GM18508 (cell line): ENCODE results near the gene GOLGA8K.
"Not testable (repeated sequence)": the region's sequence is repeated elsewhere in the genome, so short reads cannot be mapped to it uniquely, and the experiment has no call there.

ENCODE experiments used
- ATAC-seq: cut with Tn5 transposase; IDR thresholded peaks from one replicate; pipeline ENCODE4 v1.9.1; 2021; ENCODE audit warnings: moderate number of reproducible peaks; ENCODE audit not compliant: insufficient read depth, unreplicated experiment

GOLGA8K gene

DNA sequence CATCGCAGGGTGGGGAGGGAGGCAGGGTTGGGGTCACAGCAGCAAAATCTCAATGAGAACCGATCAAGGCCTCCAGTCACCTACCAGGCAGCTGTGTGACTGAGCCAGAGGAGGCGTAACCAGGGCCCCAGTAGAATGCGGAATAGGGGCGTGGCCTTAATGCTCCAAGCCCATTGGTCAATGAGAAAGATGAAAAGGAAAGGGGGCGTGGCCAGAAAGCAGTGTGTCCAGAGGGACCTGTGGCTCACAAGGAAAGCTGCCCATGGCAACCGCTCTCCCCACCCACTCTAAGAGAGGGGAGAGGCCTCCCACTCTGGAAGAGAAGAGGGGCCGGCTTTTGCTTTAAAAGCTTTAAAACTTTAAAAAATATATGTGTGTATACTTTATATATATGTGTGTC, at the start of gene GOLGA8K:
TSS of gene GOLGA8K (minus strand) at position 101 of the 400 bp plus-strand sequence. CDS start at position 3, 98 bp downstream.
- not testable (repeated sequence) for ATAC-seq

DNA sequence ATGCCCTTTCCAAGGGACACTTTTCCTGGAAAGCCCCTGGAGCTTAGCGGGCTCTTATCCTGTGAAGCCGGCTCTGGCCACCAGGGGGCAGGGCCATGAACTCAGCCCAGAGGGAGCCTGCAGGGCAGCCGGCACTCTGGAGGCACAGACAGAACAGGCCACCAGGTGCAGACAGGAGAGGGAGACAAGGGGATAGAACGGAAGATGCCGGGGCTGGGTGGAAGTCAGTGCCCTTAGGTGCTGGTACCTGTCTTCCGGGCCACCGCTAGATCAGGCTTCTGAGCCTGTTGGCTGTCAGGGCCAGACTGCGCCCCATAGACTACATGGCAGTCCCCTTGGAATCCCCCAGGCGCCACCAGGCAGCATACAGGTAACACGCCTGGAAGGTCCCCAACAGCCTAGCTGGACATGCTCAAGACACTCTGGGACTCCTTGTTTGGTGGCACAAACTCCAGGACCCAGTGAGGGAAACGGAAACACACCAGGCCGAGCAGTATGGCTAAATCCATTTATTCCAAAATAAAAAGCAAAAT, 37.4 kb upstream of the GOLGA8K start:
- not testable (repeated sequence) for ATAC-seq

DNA sequence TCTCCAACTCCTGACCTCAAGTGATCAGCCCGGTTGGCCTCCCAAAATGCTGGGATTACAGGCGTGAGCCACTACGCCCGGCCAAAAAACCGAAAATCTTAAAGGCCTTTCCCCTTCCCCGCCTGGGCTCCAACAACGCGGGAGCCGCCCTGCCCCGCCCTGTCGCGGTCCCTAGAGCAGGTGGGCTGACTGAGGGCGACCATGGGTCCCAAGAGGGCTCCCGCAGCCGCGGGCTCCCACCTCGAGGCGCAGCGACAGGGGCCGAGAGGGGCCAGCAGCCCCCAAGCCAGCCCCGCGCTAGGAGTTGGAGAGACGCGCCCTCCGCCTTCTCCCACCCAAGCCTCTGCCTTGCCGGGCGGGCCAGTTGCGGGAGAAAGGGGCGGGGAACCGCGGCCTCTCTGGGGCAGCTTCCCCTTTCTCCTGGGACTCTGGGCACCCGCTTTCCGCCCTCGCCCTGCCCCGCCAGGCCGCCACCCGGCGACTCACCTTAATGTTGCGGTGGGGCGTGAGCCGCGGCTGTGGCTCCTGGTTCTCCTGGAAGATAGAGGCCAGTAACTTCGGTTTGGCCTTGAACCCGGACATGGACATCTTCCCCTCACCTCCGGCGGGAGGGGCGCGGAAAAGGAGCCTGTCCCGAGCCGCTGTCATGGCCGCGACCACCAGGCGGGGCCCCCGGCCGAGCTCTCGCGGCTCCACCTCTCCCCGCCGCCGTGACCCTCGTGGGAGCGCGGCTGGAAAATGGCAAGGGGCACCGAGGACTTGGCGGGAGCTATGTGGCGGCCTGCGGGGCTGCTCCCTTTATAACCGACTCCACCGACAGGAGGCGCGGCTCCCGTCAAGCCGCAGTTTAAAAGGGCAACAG, 31.2 kb upstream of the GOLGA8K start:
- not testable (repeated sequence) for ATAC-seq

DNA sequence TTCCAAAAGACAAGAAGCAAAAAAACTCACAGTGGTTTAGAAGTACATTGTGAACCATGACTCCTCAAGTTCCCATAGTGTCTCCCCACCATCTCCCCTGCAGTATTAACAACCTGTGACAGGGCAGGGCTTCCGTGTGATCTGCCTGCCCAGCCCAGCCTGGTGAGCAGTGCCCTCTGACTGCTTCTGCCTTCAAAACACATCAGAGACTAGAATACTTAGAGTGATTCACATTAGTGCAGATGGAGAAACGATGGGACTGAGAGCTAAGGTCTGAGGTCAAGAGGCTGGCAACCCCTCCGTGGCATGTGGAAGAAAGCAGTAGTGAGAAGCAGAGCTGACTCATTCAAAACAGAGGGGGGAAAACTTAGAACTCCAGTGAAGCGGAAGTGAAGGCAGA, 24.5 kb upstream of the GOLGA8K start:
- ATAC-seq: not testable (repeated sequence)

DNA sequence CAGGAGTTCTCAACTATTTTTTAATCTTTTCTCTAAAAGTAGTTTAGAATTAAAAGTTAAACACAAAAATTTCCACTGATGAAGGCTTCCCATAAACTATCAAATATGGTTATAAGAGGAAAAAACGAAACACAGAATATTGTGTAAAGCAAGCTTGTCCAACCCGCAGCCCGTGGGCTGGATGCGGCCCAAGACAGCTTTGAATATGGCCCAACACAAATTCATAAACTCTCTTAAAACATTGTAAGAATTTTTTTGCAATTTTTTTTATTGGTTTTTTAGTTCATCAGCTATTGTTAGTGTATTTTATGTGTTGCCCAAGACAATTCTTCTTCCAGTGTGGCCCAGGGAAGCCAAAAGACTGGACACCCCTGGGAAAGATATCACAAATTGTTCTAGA, 23.4 kb upstream of the GOLGA8K start:
- ATAC-seq: not testable (repeated sequence)

- ATAC-seq: not testable (repeated sequence)
Measured at GRCh38 chr15:32407903-32408302, 4.8 kb upstream of the GOLGA8K start.

GRCh38 chr15:32396522-32396921, 6.6 kb downstream of the GOLGA8K start:
- not testable (repeated sequence) for ATAC-seq

GRCh38 chr15:32394745-32395144, 8.3 kb downstream of the GOLGA8K start:
- not testable (repeated sequence) for ATAC-seq

GRCh38 chr15:32388050-32388648, 14.9 kb downstream of the GOLGA8K start:
- ATAC-seq: not testable (repeated sequence)

- ATAC-seq: not testable (repeated sequence)
Measured at GRCh38 chr15:32385823-32386495, 17.1 kb downstream of the GOLGA8K start.

- not testable (repeated sequence) for ATAC-seq
Measured at GRCh38 chr15:32374185-32374584, 28.9 kb downstream of the GOLGA8K start.

GRCh38 chr15:32373707-32374106, 29.4 kb downstream of the GOLGA8K start:
- ATAC-seq: not testable (repeated sequence)

DNA sequence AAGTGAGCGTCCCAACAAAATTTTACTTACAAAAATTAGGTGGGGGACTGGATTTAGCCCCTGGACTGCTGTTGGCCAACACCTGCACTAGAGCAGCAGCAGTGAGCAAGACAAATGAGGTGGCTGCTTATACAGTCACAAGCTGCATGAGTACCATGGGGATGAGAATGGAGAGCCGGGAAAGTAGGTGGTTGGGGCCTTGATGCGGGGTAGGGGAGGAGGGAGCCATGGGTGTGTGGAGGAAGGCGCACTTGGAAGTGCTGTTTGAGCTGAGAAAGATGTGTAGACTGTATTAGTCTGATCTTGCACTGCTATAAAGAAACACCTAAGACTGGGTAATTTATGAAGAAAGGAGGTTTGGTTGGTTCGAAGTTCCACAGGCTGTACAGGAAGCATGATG, 31.0 kb downstream of the GOLGA8K start:
- not testable (repeated sequence) for ATAC-seq

DNA sequence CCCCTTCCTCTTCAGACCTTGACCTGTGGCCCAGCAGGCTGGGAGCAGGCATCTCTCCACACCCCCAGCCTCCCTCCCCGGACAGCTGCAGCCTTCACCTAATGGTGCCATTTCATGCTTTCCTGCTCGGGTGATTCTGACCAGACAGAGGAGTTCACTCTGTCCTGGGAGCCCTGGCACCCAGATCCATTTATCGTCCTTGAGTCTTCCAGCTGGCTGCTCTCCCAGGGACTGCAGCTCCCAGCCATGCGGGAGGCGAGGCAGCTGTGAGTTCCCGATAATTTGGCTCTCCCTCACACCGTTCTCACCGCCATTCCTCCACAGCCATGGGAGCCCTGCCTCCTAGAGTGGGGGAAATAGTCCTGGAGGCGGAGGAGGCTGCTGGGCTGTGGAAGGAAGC, 32.6 kb downstream of the GOLGA8K start:
- ATAC-seq: not testable (repeated sequence)

- ATAC-seq: not testable (repeated sequence)
Measured at GRCh38 chr15:32370064-32370463, 33.0 kb downstream of the GOLGA8K start.

DNA sequence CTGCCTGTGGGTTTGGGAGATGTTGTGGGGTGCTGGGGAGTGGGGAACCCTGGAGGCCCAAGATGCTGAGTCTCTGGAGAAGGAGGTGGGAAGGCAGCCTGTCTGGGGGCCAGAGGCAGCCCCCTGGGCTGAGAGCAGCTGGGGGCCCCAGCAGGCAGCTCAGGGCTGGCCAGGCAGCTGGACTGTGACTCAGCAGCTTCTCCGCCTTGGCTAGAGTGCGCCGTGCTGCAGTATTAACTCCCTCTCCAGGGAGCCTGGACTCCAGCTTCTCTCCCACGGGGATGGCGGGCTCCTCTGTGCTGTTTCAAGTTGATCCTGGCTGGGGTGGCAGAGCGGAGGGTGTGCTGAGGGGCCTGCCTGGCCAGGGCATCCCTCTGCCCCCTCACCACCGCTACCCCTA, 36.6 kb downstream of the GOLGA8K start:
- not testable (repeated sequence) for ATAC-seq

GRCh38 chr15:32365955-32366354, 37.1 kb downstream of the GOLGA8K start:
- ATAC-seq: not testable (repeated sequence)

DNA sequence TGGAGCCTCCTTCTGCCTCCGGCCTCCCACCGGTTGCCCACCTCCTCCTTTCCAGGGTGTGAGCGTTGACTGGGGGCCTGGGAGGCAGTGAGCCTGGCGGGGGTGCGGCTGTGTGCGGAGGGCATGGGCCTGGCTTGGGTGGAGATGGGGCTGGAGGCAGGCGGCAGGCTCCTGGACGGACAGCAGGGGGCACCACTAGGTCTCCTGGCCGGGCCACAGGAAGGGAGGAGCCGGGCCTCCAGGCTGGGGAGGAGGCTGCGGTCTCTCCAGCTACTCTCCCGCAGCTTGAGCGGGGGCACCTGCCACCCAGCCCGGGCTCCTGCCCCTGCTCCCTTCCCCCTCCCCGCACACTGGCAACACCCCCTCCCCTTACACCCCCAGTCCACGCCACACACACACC, 38.1 kb downstream of the GOLGA8K start:
- ATAC-seq: not testable (repeated sequence)

GRCh38 chr15:32363449-32363848, 39.6 kb downstream of the GOLGA8K start:
- ATAC-seq: not testable (repeated sequence)

DNA sequence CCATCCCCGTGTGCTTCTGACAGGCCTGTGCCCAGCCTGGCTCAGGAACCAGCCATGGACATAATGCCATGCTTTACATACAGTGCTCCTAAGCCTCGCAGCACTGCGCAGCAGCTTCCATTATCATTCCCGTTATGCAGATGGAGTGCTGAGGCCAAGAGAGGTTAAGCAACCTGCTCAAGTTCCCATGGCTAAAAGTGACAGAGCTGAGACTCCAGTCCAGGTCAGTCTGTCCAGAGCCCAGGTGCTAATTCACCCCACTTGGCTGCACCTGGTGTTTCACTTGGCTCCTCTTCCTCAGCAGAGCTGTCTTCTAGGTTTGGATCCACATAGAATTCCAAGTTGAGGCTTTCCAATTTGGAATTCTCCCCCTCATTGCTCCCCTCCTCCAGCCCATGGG, 41.4 kb downstream of the GOLGA8K start:
- ATAC-seq: not testable (repeated sequence)

- ATAC-seq: not testable (repeated sequence)
Measured at GRCh38 chr15:32358462-32358861, 44.6 kb downstream of the GOLGA8K start.
